GM13977 (cell line): Measurements from ENCODE around the gene GTF3C5.

Experiments
- DNase-seq: peaks from one replicate; pipeline ENCODE4 v3.0.0; 2012; ENCODE audit warnings: low spot score
- CTCF ChIP-seq: IDR thresholded peaks from 2 replicates; pipeline ENCODE4 v1.5.1; 2012; ENCODE audit warnings: mild to moderate bottlenecking, control low read depth; ENCODE audit not compliant: insufficient read depth; ENCODE audit errors: extremely low read depth, missing control alignments
- in situ Hi-C: fragments of 300-500 bp; cut with MboI; formaldehyde crosslinking; loops from one replicate; pipeline ENCODE4 v1.12.0; 2022; ENCODE audit warnings: low sequenced_read_pairs, low pct_unique_long_range_greater_than_20kb, mixed read lengths, inconsistent platforms; ENCODE audit not compliant: unreplicated experiment

The GTF3C5 gene

DNA sequence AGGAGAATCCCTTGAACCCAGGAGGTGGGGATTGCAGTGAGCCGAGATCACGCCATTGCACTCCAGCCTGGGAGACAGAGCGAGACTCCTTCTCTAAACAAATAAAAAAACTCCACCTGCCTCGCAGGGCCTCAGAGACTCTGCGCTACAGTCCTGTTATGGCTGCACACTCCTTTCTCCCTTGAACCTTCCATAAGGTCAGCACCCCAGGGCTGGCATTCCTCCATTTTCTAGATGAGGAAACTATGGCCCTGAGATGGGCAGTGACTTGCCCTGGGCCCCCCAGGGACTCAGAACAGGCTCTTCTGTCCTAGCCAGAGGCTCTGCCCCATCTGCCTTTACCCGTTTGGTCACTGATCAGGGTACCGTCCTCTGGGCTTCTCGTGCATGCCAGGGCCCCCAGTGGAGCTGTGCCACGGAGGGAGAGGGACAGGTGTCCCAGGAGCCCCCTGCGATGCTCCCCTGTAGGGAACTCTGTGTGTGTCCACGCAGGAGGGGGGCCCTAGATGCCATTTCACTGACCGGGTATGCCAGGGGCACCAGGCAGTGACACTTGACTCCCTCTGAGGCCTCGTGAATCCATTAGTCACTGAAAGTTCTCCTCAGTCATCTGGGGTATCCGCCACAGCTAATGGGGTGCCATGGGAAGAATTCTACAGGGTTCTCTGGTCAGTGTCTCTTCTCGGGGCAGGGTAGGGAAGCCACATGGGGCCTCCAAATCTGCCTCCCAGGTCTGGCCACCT is 74.1 kb downstream of the GTF3C5 start:
- in situ Hi-C loops: no loop called here
- no peak for TF ChIP-seq CTCF
- no peak for DNase-seq

DNA sequence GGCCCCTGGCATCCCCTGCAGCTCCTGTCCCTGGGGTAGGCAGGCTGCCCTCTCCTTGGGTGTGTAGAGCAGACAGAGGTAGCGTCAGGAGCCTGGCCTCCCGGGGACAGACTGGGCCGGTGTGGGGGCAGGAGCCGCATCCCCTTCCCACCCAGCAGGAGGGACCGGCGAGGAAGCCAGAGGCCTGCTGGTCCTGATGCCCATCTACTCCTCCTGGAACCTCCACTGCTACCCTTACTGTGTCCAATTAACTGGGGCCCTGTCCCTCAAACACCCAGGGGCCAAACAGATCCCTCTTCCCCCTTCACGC is 74.6 kb downstream of the GTF3C5 start:
- DNase-seq: no peak
- no peak for TF ChIP-seq CTCF
- in situ Hi-C loops: no loop called here

- DNase-seq: no peak
- in situ Hi-C loops: no loop called here
- no peak for TF ChIP-seq CTCF
Observed at GRCh38 chr9:133106511-133107244, 75.9 kb downstream of the GTF3C5 start.

DNA sequence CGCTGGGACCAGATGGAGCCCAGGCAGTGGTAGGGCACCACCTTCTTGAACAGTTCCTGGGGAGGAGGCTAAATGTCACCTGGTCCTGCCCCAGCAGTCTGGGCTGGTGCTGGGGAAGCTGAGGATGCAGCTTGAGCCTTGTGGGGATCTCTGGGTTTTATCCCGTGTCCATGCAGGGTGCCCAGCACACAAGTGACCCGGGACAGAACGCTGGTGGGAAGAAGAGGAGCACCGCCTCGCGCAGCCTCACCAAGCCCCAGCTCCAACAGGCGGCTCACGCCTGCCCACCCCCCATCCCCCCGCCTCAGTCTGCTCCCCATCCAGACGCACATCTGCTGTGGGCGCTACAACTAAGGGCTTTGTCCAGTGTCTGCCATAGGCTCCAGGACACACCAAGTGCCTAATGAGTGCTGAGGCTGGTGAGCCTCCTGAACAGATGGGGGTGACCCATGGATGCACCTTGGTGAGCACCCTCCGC is 76.5 kb downstream of the GTF3C5 start:
- no peak for DNase-seq
- TF ChIP-seq CTCF: no peak
- in situ Hi-C loops: no loop called here
